Measurements from ENCODE around the gene OCA2.

GRCh38 chr15:27826902-27827714 is 272.0 kb downstream of the OCA2 start:
- TF ChIP-seq EZH2 (optimal IDR thresholded peaks at IDR 0.05; ENCODE audit: low read depth, low read length) (no peak), CTCF (IDR thresholded peaks at IDR 0.05; ENCODE audit: low read length) (no peak), EZH2phosphoT487 (IDR thresholded peaks at IDR 0.05; ENCODE audit: low read length) (no peak)
